Measurements from ENCODE around the gene CDKAL1.

The CDKAL1 gene

DNA sequence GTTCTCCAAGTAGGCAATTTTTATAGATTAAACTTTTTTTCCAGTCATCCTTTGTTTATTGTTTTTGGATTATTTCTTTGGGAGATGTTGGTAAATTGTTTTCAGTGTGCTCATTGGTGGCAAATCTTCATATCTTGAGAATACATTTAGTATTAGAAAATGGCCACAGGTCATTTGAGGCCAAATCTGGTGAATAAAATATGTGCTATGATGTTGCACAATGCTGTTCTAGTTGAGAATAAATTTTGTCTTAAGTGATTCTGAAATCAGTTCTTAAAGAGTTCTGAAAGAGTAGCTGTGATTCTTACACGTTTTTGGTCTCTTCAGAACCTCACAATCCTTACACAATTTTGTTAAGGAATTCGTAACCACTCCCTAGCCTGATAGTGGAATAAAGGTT is 20.1 kb downstream of the CDKAL1 start:
- DNase-seq (ENCODE audit: low read depth), result peak; percentile 34
- TF ChIP-seq, protein P1, sequence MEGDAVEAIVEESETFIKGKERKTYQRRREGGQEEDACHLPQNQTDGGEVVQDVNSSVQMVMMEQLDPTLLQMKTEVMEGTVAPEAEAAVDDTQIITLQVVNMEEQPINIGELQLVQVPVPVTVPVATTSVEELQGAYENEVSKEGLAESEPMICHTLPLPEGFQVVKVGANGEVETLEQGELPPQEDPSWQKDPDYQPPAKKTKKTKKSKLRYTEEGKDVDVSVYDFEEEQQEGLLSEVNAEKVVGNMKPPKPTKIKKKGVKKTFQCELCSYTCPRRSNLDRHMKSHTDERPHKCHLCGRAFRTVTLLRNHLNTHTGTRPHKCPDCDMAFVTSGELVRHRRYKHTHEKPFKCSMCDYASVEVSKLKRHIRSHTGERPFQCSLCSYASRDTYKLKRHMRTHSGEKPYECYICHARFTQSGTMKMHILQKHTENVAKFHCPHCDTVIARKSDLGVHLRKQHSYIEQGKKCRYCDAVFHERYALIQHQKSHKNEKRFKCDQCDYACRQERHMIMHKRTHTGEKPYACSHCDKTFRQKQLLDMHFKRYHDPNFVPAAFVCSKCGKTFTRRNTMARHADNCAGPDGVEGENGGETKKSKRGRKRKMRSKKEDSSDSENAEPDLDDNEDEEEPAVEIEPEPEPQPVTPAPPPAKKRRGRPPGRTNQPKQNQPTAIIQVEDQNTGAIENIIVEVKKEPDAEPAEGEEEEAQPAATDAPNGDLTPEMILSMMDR (IDR thresholded peaks at IDR 0.05; ENCODE audit: low read length, missing control alignments), result no peak
- H3K4me3 ChIP-seq (replicated peaks; ENCODE audit: low read depth, low read length), result no peak overlapping the region

DNA sequence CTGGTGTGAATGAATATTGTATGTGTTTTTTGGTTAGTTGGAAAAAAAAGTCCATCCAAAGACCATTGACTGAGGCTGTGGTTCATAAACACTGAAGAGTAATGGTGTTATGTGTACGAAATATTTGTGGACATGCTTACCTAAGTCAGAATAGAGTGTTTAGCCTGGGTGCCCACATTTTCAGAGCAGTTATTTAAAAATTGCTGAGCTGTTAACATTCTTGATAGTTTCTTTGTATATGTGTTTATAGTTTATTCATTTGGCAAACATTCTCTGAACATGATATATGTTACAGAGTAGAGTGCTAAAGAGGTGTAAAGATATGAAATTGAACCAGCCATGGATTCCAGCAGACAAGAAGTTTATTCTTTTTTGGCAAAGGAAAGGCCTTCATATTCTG is 20.6 kb downstream of the CDKAL1 start:
- TF ChIP-seq, protein P1 (IDR thresholded peaks at IDR 0.05; ENCODE audit: low read length, missing control alignments), result no peak
- no peak overlapping the region for H3K4me3 ChIP-seq (replicated peaks; ENCODE audit: low read depth, low read length)
- DNase-seq (ENCODE audit: low read depth), result no peak

DNA sequence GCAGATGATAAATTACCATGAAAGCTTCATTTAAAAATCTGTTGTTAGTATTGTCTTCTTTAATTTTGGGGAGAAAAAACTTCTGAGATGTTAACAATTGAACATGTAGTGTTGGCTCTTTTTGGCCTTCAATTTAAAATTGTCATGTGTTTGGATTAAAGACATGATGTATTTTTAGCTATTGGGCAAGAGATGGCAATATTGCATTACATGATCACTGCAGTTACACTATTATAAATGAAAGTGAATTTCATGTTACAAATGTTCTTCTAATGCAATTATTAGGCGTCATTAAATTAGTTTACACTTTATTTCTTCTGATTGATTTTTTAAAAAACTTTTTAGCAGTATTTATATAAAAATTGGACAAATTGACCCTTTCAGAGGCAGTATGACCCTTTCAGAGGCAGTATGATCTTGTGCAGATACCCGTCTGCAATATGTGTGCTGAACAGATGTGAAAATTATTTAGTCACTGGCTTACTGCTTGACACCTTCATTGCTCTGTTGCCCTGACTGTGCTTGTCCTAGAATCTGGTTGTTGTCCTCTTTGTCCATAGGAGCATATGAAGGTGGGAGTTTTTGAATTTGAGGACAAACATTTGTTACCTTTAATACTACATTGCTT is 25.8 kb downstream of the CDKAL1 start:
- DNase-seq (ENCODE audit: low read depth), result peak; percentile 46
- TF ChIP-seq, protein P1 (IDR thresholded peaks at IDR 0.05; ENCODE audit: low read length, missing control alignments), result no peak
- H3K4me3 ChIP-seq (replicated peaks; ENCODE audit: low read depth, low read length), result no peak overlapping the region

DNA sequence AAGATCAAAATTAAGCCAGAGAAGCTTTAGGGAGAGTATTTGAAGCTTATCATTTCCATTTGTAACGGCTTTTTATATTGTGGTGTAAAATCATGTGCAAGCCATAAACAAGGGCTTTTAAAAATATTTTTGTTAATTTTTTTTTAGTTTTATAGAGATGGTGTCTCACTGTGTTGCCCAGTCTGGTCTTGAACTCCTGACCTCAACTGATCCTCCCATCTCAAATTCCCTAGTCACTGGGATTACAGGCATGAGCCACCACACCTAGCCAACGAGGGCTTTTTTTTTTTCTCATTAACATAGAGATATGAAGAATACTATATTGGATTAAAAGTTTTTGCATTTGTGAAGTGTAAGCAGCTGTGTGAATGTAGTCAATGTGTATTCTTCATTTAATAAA is 29.1 kb downstream of the CDKAL1 start:
- TF ChIP-seq, protein P1 (IDR thresholded peaks at IDR 0.05; ENCODE audit: low read length, missing control alignments), result no peak
- no peak for DNase-seq (ENCODE audit: low read depth)
- no peak overlapping the region for H3K4me3 ChIP-seq (replicated peaks; ENCODE audit: low read depth, low read length)

DNA sequence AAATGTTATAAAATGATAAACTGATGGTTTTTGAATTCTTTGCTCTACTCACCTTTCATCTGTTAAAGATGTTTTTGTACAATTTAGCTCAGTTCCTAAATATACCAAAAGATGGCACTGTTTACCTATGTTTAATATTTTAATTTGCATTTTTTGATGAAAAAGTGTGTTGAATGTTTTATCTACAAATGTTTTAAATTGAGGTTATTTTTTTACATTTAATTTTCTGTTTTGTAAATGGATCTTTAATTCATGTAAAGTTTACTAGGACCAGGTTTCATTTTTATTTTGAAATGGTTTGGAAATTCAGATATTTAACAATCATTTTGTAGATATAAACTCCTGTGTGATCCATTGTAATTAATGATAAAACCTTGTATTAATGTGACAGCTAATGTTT is 30.0 kb downstream of the CDKAL1 start:
- TF ChIP-seq, protein P1 (IDR thresholded peaks at IDR 0.05; ENCODE audit: low read length, missing control alignments), result peak; percentile 44
- no peak overlapping the region for H3K4me3 ChIP-seq (replicated peaks; ENCODE audit: low read depth, low read length)
- peak; percentile 61 for DNase-seq (ENCODE audit: low read depth)

DNA sequence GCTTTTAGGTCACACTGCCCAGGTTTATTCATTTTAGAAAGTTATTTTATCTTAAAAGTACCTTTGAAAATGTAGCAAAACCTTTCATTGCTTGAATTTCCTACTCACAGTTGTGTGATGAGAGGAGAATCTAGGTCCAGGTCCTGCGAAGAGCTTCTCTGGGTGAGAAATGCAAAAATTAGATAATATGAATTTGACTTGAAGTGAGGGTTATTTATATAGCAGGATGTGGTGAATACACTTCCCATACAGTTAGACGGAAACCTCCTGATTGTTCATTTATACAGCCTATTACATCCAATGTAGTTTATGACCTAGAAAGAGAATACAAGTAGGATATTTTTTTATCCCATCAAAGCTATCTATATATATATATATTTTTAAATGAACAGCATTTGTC is 30.5 kb downstream of the CDKAL1 start:
- H3K4me3 ChIP-seq (replicated peaks; ENCODE audit: low read depth, low read length), result no peak overlapping the region
- DNase-seq (ENCODE audit: low read depth), result peak; percentile 23

More for the DNA sequence above, 30.5 kb downstream of the CDKAL1 start:
- TF ChIP-seq, protein P1 (IDR thresholded peaks at IDR 0.05; ENCODE audit: low read length, missing control alignments), result no peak
